LoVo (cell line): Measurements from ENCODE around the gene TSPY2.
"Not testable (repeated sequence)": the region's sequence is repeated elsewhere in the genome, so short reads cannot be mapped to it uniquely, and the experiment has no call there.

Experiments used
- DNase-seq: peaks from one replicate; pipeline ENCODE4 v3.0.0-alpha.2; 2016; ENCODE audit warnings: low spot score

The TSPY2 gene

GRCh38 chrY:6245923-6246322 is at the start of gene TSPY2:
TSPY2 (plus strand) TSS chrY:6246223; CDS start chrY:6246269, 46 bp downstream.
- DNase-seq, result not testable (repeated sequence)

GRCh38 chrY:6209565-6209964 is 36.5 kb upstream of the TSPY2 start:
- DNase-seq, result not testable (repeated sequence)

GRCh38 chrY:6217045-6217444 is 29.0 kb upstream of the TSPY2 start:
- not testable (repeated sequence) for DNase-seq

- DNase-seq, result not testable (repeated sequence)
These were observed 23.8 kb downstream of the TSPY2 start for GRCh38 chrY:6269839-6270238.
